H9 (cell line): ENCODE results near the gene NANOS2. TPM values are rescaled to one million over a fixed set of nuclear protein-coding genes. Genes with fewer than 3 reads are reported as not detected.

Experiments used
- DNase-seq: peaks from one replicate; pipeline ENCODE4 v3.0.0-alpha.2; 2017
- H2AFZ ChIP-seq: one replicate; pipeline ENCODE4 v1.6.1; 2013; ENCODE audit warnings: mild to moderate bottlenecking, low read length, control low read depth, moderate library complexity
- H2AK5ac ChIP-seq: 2 replicates; pipeline ENCODE4 v1.6.1; 2013; ENCODE audit warnings: low read length, control low read depth, mixed read lengths; ENCODE audit not compliant: insufficient read length
- H2BK120ac ChIP-seq: one replicate; pipeline ENCODE4 v1.6.1; 2013; ENCODE audit warnings: low read depth, mild to moderate bottlenecking, low read length, control low read depth, inconsistent platforms; ENCODE audit not compliant: poor library complexity, severe bottlenecking
- H2BK12ac ChIP-seq: 2 replicates; pipeline ENCODE4 v1.6.1; 2013; ENCODE audit warnings: low read length, control low read depth, mixed read lengths, low read depth; ENCODE audit not compliant: insufficient read length
- H2BK15ac ChIP-seq: 2 replicates; pipeline ENCODE4 v1.6.1; 2013; ENCODE audit warnings: low read depth, low read length, control low read depth
- H2BK20ac ChIP-seq: one replicate; pipeline ENCODE4 v1.6.1; 2013; ENCODE audit warnings: low read depth, mild to moderate bottlenecking, low read length, control low read depth, inconsistent platforms; ENCODE audit not compliant: poor library complexity, severe bottlenecking
- H2BK5ac ChIP-seq: 2 replicates; pipeline ENCODE4 v1.6.1; 2013; ENCODE audit warnings: low read length, control low read depth, mixed read lengths; ENCODE audit not compliant: insufficient read length
- H3K14ac ChIP-seq: 2 replicates; pipeline ENCODE4 v1.6.1; 2013; ENCODE audit warnings: low read length, control low read depth; ENCODE audit not compliant: insufficient read depth
- H3K18ac ChIP-seq: 2 replicates; pipeline ENCODE4 v1.6.1; 2013; ENCODE audit warnings: low read depth, mild to moderate bottlenecking, mixed read lengths, low read length, control low read depth; ENCODE audit not compliant: insufficient read length
- H3K23ac ChIP-seq: 2 replicates; pipeline ENCODE4 v1.6.1; 2013; ENCODE audit warnings: low read length, control low read depth, mixed read lengths, low read depth; ENCODE audit not compliant: insufficient read length
- H3K23me2 ChIP-seq: 2 replicates; pipeline ENCODE4 v1.6.1; 2013; ENCODE audit warnings: low read depth, mild to moderate bottlenecking, mixed read lengths, low read length, control low read depth; ENCODE audit not compliant: insufficient read length, poor library complexity, severe bottlenecking
- H3K27ac ChIP-seq: 2 replicates; pipeline ENCODE4 v1.5.1; 2013; ENCODE audit warnings: low read length, control low read depth, mixed read lengths, low read depth; ENCODE audit not compliant: insufficient read length
- H3K27me3 ChIP-seq: 2 replicates; pipeline ENCODE4 v1.6.1; 2013; ENCODE audit warnings: low read length, control low read depth, inconsistent platforms; ENCODE audit not compliant: insufficient read depth
- H3K4ac ChIP-seq: 2 replicates; pipeline ENCODE4 v1.6.1; 2013; ENCODE audit warnings: low read depth, mild to moderate bottlenecking, control low read depth, inconsistent platforms, low read length, moderate library complexity
- H3K4me1 ChIP-seq: 2 replicates; pipeline ENCODE4 v1.6.1; 2013; ENCODE audit warnings: low read length, control low read depth, inconsistent platforms; ENCODE audit not compliant: insufficient read depth
- H3K4me2 ChIP-seq: 2 replicates; pipeline ENCODE4 v1.6.1; 2013; ENCODE audit warnings: low read length, control low read depth, mixed read lengths; ENCODE audit not compliant: insufficient read length, insufficient read depth
- H3K56ac ChIP-seq: 2 replicates; pipeline ENCODE4 v1.6.1; 2013; ENCODE audit warnings: low read depth, mild to moderate bottlenecking, mixed read lengths, low read length, control low read depth; ENCODE audit not compliant: insufficient read length
- H3K79me1 ChIP-seq: 2 replicates; pipeline ENCODE4 v1.6.1; 2013; ENCODE audit warnings: low read depth, mild to moderate bottlenecking, moderate library complexity, low read length, control low read depth, inconsistent platforms; ENCODE audit not compliant: insufficient read depth, poor library complexity, severe bottlenecking
- H3K79me2 ChIP-seq: 2 replicates; pipeline ENCODE4 v1.6.1; 2013; ENCODE audit warnings: low read length, control low read depth, inconsistent platforms; ENCODE audit not compliant: insufficient read depth
- H3K9ac ChIP-seq: 2 replicates; pipeline ENCODE4 v1.6.1; 2013; ENCODE audit warnings: low read length, control low read depth, mixed read lengths; ENCODE audit not compliant: insufficient read length; ENCODE audit errors: extremely low read depth
- H3K9me3 ChIP-seq: one replicate; pipeline ENCODE4 v1.6.1; 2013; ENCODE audit warnings: low read depth, low read length, inconsistent platforms; ENCODE audit not compliant: control insufficient read depth
- H3T11ph ChIP-seq: one replicate; pipeline ENCODE4 v1.6.1; 2013; ENCODE audit warnings: mild to moderate bottlenecking, low read length, control low read depth, inconsistent platforms
- H4K20me1 ChIP-seq: one replicate; pipeline ENCODE4 v1.6.1; 2013; ENCODE audit not compliant: control insufficient read depth, insufficient read length, insufficient read depth
- H4K5ac ChIP-seq: 2 replicates; pipeline ENCODE4 v1.6.1; 2013; ENCODE audit warnings: low read depth, mild to moderate bottlenecking, mixed read lengths, low read length, control low read depth; ENCODE audit not compliant: insufficient read length
- H4K8ac ChIP-seq: replicated peaks from 2 replicates; pipeline ENCODE4 v1.6.1; 2013; ENCODE audit warnings: low read length, control low read depth, mixed read lengths, low read depth; ENCODE audit not compliant: insufficient read length
- H4K91ac ChIP-seq: 2 replicates; pipeline ENCODE4 v1.6.1; 2013; ENCODE audit warnings: low read depth, mild to moderate bottlenecking, moderate library complexity, mixed read lengths, low read length, control low read depth; ENCODE audit not compliant: insufficient read length
- H3K27ac Mint-ChIP-seq, 3 experiments: 2 replicates in 2 of 3; 3 replicates in 1 of 3; pipeline ENCODE4 v1.8.0; 2020 to 2021; ENCODE audit warnings: mixed read lengths in 3 of 3, mild to moderate bottlenecking in 1 of 3, moderate library complexity in 1 of 3
- H3K27me3 Mint-ChIP-seq: 2 replicates; pipeline ENCODE4 v1.8.0; 2021; ENCODE audit warnings: low read depth, mild to moderate bottlenecking, moderate library complexity, mixed read lengths
- H3K36me3 Mint-ChIP-seq, 3 experiments: 2 replicates in 2 of 3; 3 replicates in 1 of 3; pipeline ENCODE4 v1.8.0; 2020 to 2021; ENCODE audit warnings: low read depth in 3 of 3, mixed read lengths in 3 of 3; ENCODE audit not compliant: insufficient read depth in 1 of 3
- H3K4me1 Mint-ChIP-seq, 2 experiments: 2 replicates each; pipeline ENCODE4 v1.8.0; 2020; ENCODE audit warnings: mixed read lengths in 2 of 2
- H3K4me3 Mint-ChIP-seq, 2 experiments: 2 replicates in 1 of 2; 3 replicates in 1 of 2; pipeline ENCODE4 v1.8.0; 2020 to 2021; ENCODE audit warnings: mild to moderate bottlenecking in 2 of 2, mixed read lengths in 2 of 2, moderate library complexity in 1 of 2
- H3K9me3 Mint-ChIP-seq, 2 experiments: 2 replicates in 1 of 2; 3 replicates in 1 of 2; pipeline ENCODE4 v1.8.0; 2020; ENCODE audit warnings: mild to moderate bottlenecking in 2 of 2, mixed read lengths in 2 of 2, moderate library complexity in 1 of 2
- WGBS: extraction: QIAGEN DNeasy Blood & Tissue Kit; methylation state at CpG from one replicate; pipeline ENCODE4 v1.1.7; 2013; ENCODE audit warnings: missing lambda C conversion rate, low lambda C conversion rate, mixed read lengths; ENCODE audit not compliant: insufficient read length; ENCODE audit errors: extremely low coverage; 5-methylcytosine and 5-hydroxymethylcytosine counted together
- total RNA-seq: library from RNA; stranded (reverse); gene quantifications from 2 replicates; pipeline ENCODE4 v1.2.1, GENCODE V29; 2021
- TF ChIP-seq, protein P1 (sequence below): fragments of 200-600 bp; sonication (generic); conservative IDR thresholded peaks from 3 replicates; pipeline ENCODE4 v1.8.0; 2021; ENCODE audit warnings: antibody characterized with exemption, mild to moderate bottlenecking

NANOS2 gene
- total RNA-seq, 1 experiment from 2014 or later: not detected

DNA sequence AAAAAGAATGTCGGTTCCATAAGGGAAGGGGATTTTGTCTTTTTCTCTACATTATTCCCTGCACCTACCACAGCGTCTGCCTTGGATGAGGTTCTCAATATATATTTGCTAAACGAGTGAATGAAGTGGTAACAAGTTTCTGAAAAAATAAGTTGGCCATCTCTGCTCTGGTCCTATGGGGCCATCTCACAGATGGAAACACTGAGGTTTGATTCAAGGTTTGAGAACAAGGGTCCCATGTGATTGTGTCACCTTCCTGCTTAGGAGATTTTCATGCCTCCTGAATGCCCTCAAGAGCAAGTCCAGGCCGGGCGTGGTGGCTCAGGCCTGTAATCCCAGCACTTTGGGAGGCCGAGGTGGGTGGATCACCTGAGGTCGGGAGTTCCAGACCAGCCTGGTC is 15.3 kb downstream of the NANOS2 start:
- no peak overlapping the region for H2AFZ ChIP-seq
- WGBS: no CpG with 5 or more reads among the region's 7 CpGs

More for the DNA sequence above, 15.3 kb downstream of the NANOS2 start:
- H3K9me3 ChIP-seq: no peaks in the 10 kb centered on the region
- peaks cover 7 to 10% of the 10 kb centered on the region in 2 experiments for H3K4me1 Mint-ChIP-seq
- no peak overlapping the region for H3K27ac Mint-ChIP-seq
- H3K4me1 ChIP-seq: no peaks in the 10 kb centered on the region
- H4K5ac ChIP-seq: no peak overlapping the region
- no peak overlapping the region for H3K18ac ChIP-seq
- H3K4me3 Mint-ChIP-seq: no peak overlapping the region
- H2BK5ac ChIP-seq: no peak overlapping the region
- H3K27ac ChIP-seq: no peak overlapping the region
- no peak overlapping the region for H2BK20ac ChIP-seq
- H4K8ac ChIP-seq: no peak overlapping the region
- no peak overlapping the region for H2BK15ac ChIP-seq
- H3K56ac ChIP-seq: no peak overlapping the region
- no peak for DNase-seq
- no peaks in the 10 kb centered on the region for H3K79me2 ChIP-seq
- no peak overlapping the region for H3K14ac ChIP-seq
- peaks cover 17% of the 10 kb centered on the region for H3K27me3 Mint-ChIP-seq
- TF ChIP-seq, protein P1, sequence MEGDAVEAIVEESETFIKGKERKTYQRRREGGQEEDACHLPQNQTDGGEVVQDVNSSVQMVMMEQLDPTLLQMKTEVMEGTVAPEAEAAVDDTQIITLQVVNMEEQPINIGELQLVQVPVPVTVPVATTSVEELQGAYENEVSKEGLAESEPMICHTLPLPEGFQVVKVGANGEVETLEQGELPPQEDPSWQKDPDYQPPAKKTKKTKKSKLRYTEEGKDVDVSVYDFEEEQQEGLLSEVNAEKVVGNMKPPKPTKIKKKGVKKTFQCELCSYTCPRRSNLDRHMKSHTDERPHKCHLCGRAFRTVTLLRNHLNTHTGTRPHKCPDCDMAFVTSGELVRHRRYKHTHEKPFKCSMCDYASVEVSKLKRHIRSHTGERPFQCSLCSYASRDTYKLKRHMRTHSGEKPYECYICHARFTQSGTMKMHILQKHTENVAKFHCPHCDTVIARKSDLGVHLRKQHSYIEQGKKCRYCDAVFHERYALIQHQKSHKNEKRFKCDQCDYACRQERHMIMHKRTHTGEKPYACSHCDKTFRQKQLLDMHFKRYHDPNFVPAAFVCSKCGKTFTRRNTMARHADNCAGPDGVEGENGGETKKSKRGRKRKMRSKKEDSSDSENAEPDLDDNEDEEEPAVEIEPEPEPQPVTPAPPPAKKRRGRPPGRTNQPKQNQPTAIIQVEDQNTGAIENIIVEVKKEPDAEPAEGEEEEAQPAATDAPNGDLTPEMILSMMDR: no peak
- no peak overlapping the region for H2BK12ac ChIP-seq
- no peak overlapping the region for H2AK5ac ChIP-seq
- no peak overlapping the region for H3K23ac ChIP-seq
- H4K91ac ChIP-seq: no peak overlapping the region
- no peaks in the 10 kb centered on the region for H3K79me1 ChIP-seq
- no peak overlapping the region for H3K4ac ChIP-seq
- H3K27me3 ChIP-seq: peaks cover 4% of the 10 kb centered on the region; the same call in 1 of the 2 replicates
- H3K36me3 Mint-ChIP-seq: peaks cover 16 to 33% (median 29%) of the 10 kb centered on the region in 3 experiments
- no peak overlapping the region for H3K4me2 ChIP-seq
- no peak overlapping the region for H2BK120ac ChIP-seq
- no peak overlapping the region for H3T11ph ChIP-seq
- no peak overlapping the region for H3K9ac ChIP-seq
- peaks cover 15% of the 10 kb centered on the region for H3K23me2 ChIP-seq
- H3K9me3 Mint-ChIP-seq: no peaks in the 10 kb centered on the region
- H4K20me1 ChIP-seq: no peaks in the 10 kb centered on the region
